Measurements from ENCODE around the gene NCKAP5. TPM values are rescaled to one million over a fixed set of nuclear protein-coding genes. Genes with fewer than 3 reads are reported as not detected.

Gene NCKAP5
- total and polyA plus RNA-seq, 2 donors, result 1.9 to 2.0 TPM

- Histone ChIP-seq H3K9me3 (ENCODE audit: control insufficient read depth in 2 of 2, insufficient read depth in 1 of 2, low read length in 1 of 2) (no peaks in the 10 kb centered on the region), H3K36me3 (ENCODE audit: control insufficient read depth in 2 of 2, insufficient read depth in 2 of 2, low read length in 1 of 2) (no peaks in the 10 kb centered on the region), H3K27ac (ENCODE audit: low read depth in 1 of 2, low read length in 1 of 2) (no peak overlapping the region), H3K4me1 (ENCODE audit: control insufficient read depth in 2 of 2, insufficient read depth in 2 of 2, low read length in 2 of 2) (no peaks in the 10 kb centered on the region), H3K4me3 (ENCODE audit: low read length in 2 of 2) (no peak overlapping the region), H3K27me3 (ENCODE audit: control insufficient read depth in 2 of 2, insufficient read depth in 1 of 2, low read length in 1 of 2) (no peaks in the 10 kb centered on the region)
- no peak for DNase-seq (ENCODE audit: low read depth in 6 of 9, low spot score in 9 of 9)
- 83% methylated on average over 3 of the region's 3 CpGs for WGBS
Measured at GRCh38 chr2:133053541-133053940, 514.7 kb downstream of the NCKAP5 start.

- H3K27ac ChIP-seq (ENCODE audit: low read depth in 1 of 2, low read length in 1 of 2), result no peak overlapping the region
- no peak for DNase-seq (ENCODE audit: low read depth in 6 of 9, low spot score in 9 of 9)
- no peaks in the 10 kb centered on the region for H3K4me1 ChIP-seq (ENCODE audit: control insufficient read depth in 2 of 2, insufficient read depth in 2 of 2, low read length in 2 of 2)
- H3K4me3 ChIP-seq (ENCODE audit: low read length in 2 of 2), result no peak overlapping the region
- H3K9me3 ChIP-seq (ENCODE audit: control insufficient read depth in 2 of 2, insufficient read depth in 1 of 2, low read length in 1 of 2), result no peaks in the 10 kb centered on the region
- H3K27me3 ChIP-seq (ENCODE audit: control insufficient read depth in 2 of 2, insufficient read depth in 1 of 2, low read length in 1 of 2), result no peaks in the 10 kb centered on the region
- 93% methylated on average over 5 of the region's 5 CpGs for WGBS
- no peaks in the 10 kb centered on the region for H3K36me3 ChIP-seq (ENCODE audit: control insufficient read depth in 2 of 2, insufficient read depth in 2 of 2, low read length in 1 of 2)
Measured at GRCh38 chr2:133045787-133046186, 522.5 kb downstream of the NCKAP5 start.

GRCh38 chr2:133044556-133044955 lies 523.7 kb downstream of the NCKAP5 start:
- Histone ChIP-seq H3K4me3 (ENCODE audit: low read length in 2 of 2) (no peak overlapping the region), H3K27ac (ENCODE audit: low read depth in 1 of 2, low read length in 1 of 2) (no peak overlapping the region), H3K36me3 (ENCODE audit: control insufficient read depth in 2 of 2, insufficient read depth in 2 of 2, low read length in 1 of 2) (no peaks in the 10 kb centered on the region), H3K27me3 (ENCODE audit: control insufficient read depth in 2 of 2, insufficient read depth in 1 of 2, low read length in 1 of 2) (no peaks in the 10 kb centered on the region), H3K4me1 (ENCODE audit: control insufficient read depth in 2 of 2, insufficient read depth in 2 of 2, low read length in 2 of 2) (no peaks in the 10 kb centered on the region), H3K9me3 (ENCODE audit: control insufficient read depth in 2 of 2, insufficient read depth in 1 of 2, low read length in 1 of 2) (no peaks in the 10 kb centered on the region)
- 88% methylated on average over 4 of the region's 4 CpGs for WGBS
- no peak for DNase-seq (ENCODE audit: low read depth in 6 of 9, low spot score in 9 of 9)

GRCh38 chr2:133040170-133040569 lies 528.1 kb downstream of the NCKAP5 start:
- Histone ChIP-seq H3K27ac (ENCODE audit: low read depth in 1 of 2, low read length in 1 of 2) (no peak overlapping the region), H3K4me1 (ENCODE audit: control insufficient read depth in 2 of 2, insufficient read depth in 2 of 2, low read length in 2 of 2) (no peaks in the 10 kb centered on the region), H3K27me3 (ENCODE audit: control insufficient read depth in 2 of 2, insufficient read depth in 1 of 2, low read length in 1 of 2) (no peaks in the 10 kb centered on the region), H3K36me3 (ENCODE audit: control insufficient read depth in 2 of 2, insufficient read depth in 2 of 2, low read length in 1 of 2) (no peaks in the 10 kb centered on the region), H3K4me3 (ENCODE audit: low read length in 2 of 2) (no peak overlapping the region), H3K9me3 (ENCODE audit: control insufficient read depth in 2 of 2, insufficient read depth in 1 of 2, low read length in 1 of 2) (no peaks in the 10 kb centered on the region)
- DNase-seq (ENCODE audit: low read depth in 6 of 9, low spot score in 9 of 9), result no peak
- 93% methylated on average over 4 of the region's 4 CpGs for WGBS

GRCh38 chr2:133039531-133039930 lies 528.7 kb downstream of the NCKAP5 start:
- Histone ChIP-seq H3K4me1 (ENCODE audit: control insufficient read depth in 2 of 2, insufficient read depth in 2 of 2, low read length in 2 of 2) (no peaks in the 10 kb centered on the region), H3K4me3 (ENCODE audit: low read length in 2 of 2) (no peak overlapping the region), H3K36me3 (ENCODE audit: control insufficient read depth in 2 of 2, insufficient read depth in 2 of 2, low read length in 1 of 2) (no peaks in the 10 kb centered on the region), H3K27me3 (ENCODE audit: control insufficient read depth in 2 of 2, insufficient read depth in 1 of 2, low read length in 1 of 2) (no peaks in the 10 kb centered on the region), H3K9me3 (ENCODE audit: control insufficient read depth in 2 of 2, insufficient read depth in 1 of 2, low read length in 1 of 2) (no peaks in the 10 kb centered on the region), H3K27ac (ENCODE audit: low read depth in 1 of 2, low read length in 1 of 2) (no peak overlapping the region)
- 93% methylated on average over 1 of the region's 1 CpG for WGBS
- no peak for DNase-seq (ENCODE audit: low read depth in 6 of 9, low spot score in 9 of 9)

- H3K36me3 ChIP-seq (ENCODE audit: control insufficient read depth in 2 of 2, insufficient read depth in 2 of 2, low read length in 1 of 2), result no peaks in the 10 kb centered on the region
- no peaks in the 10 kb centered on the region for H3K4me1 ChIP-seq (ENCODE audit: control insufficient read depth in 2 of 2, insufficient read depth in 2 of 2, low read length in 2 of 2)
- no peak overlapping the region for H3K4me3 ChIP-seq (ENCODE audit: low read length in 2 of 2)
- 49% methylated on average over 6 of the region's 6 CpGs for WGBS
- no peaks in the 10 kb centered on the region for H3K27me3 ChIP-seq (ENCODE audit: control insufficient read depth in 2 of 2, insufficient read depth in 1 of 2, low read length in 1 of 2)
- H3K9me3 ChIP-seq (ENCODE audit: control insufficient read depth in 2 of 2, insufficient read depth in 1 of 2, low read length in 1 of 2), result peaks cover 0 to 10% of the 10 kb centered on the region in 2 donors
- no peak overlapping the region for H3K27ac ChIP-seq (ENCODE audit: low read depth in 1 of 2, low read length in 1 of 2)
- DNase-seq (ENCODE audit: low read depth in 6 of 9, low spot score in 9 of 9), result no peak
Measured at GRCh38 chr2:133026536-133027177, 541.6 kb downstream of the NCKAP5 start.

GRCh38 chr2:133025004-133025403 lies 543.3 kb downstream of the NCKAP5 start:
- H3K9me3 ChIP-seq (ENCODE audit: control insufficient read depth in 2 of 2, insufficient read depth in 1 of 2, low read length in 1 of 2), result no peaks in the 10 kb centered on the region
- no peak overlapping the region for H3K4me3 ChIP-seq (ENCODE audit: low read length in 2 of 2)
- H3K27ac ChIP-seq (ENCODE audit: low read depth in 1 of 2, low read length in 1 of 2), result no peak overlapping the region
- no peaks in the 10 kb centered on the region for H3K4me1 ChIP-seq (ENCODE audit: control insufficient read depth in 2 of 2, insufficient read depth in 2 of 2, low read length in 2 of 2)
- 62% methylated on average over 3 of the region's 3 CpGs for WGBS
- no peaks in the 10 kb centered on the region for H3K36me3 ChIP-seq (ENCODE audit: control insufficient read depth in 2 of 2, insufficient read depth in 2 of 2, low read length in 1 of 2)
- DNase-seq (ENCODE audit: low read depth in 6 of 9, low spot score in 9 of 9), result no peak
- no peaks in the 10 kb centered on the region for H3K27me3 ChIP-seq (ENCODE audit: control insufficient read depth in 2 of 2, insufficient read depth in 1 of 2, low read length in 1 of 2)

- no peaks in the 10 kb centered on the region for H3K36me3 ChIP-seq (ENCODE audit: control insufficient read depth in 2 of 2, insufficient read depth in 2 of 2, low read length in 1 of 2)
- 83% methylated on average over 6 of the region's 6 CpGs for WGBS
- no peaks in the 10 kb centered on the region for H3K4me1 ChIP-seq (ENCODE audit: control insufficient read depth in 2 of 2, insufficient read depth in 2 of 2, low read length in 2 of 2)
- no peak for DNase-seq (ENCODE audit: low read depth in 6 of 9, low spot score in 9 of 9)
- H3K4me3 ChIP-seq (ENCODE audit: low read length in 2 of 2), result no peak overlapping the region
- no peaks in the 10 kb centered on the region for H3K27me3 ChIP-seq (ENCODE audit: control insufficient read depth in 2 of 2, insufficient read depth in 1 of 2, low read length in 1 of 2)
- H3K27ac ChIP-seq (ENCODE audit: low read depth in 1 of 2, low read length in 1 of 2), result no peak overlapping the region
- H3K9me3 ChIP-seq (ENCODE audit: control insufficient read depth in 2 of 2, insufficient read depth in 1 of 2, low read length in 1 of 2), result peaks cover 0 to 4% of the 10 kb centered on the region in 2 donors
Measured at GRCh38 chr2:133012847-133013734, 555.2 kb downstream of the NCKAP5 start.

GRCh38 chr2:133004623-133005022 lies 563.6 kb downstream of the NCKAP5 start:
- Histone ChIP-seq H3K27me3 (ENCODE audit: control insufficient read depth in 2 of 2, insufficient read depth in 1 of 2, low read length in 1 of 2) (no peaks in the 10 kb centered on the region), H3K4me1 (ENCODE audit: control insufficient read depth in 2 of 2, insufficient read depth in 2 of 2, low read length in 2 of 2) (no peaks in the 10 kb centered on the region), H3K9me3 (ENCODE audit: control insufficient read depth in 2 of 2, insufficient read depth in 1 of 2, low read length in 1 of 2) (peaks cover 0 to 5% of the 10 kb centered on the region in 2 donors), H3K4me3 (ENCODE audit: low read length in 2 of 2) (no peak overlapping the region), H3K27ac (ENCODE audit: low read depth in 1 of 2, low read length in 1 of 2) (no peak overlapping the region), H3K36me3 (ENCODE audit: control insufficient read depth in 2 of 2, insufficient read depth in 2 of 2, low read length in 1 of 2) (no peaks in the 10 kb centered on the region)
- WGBS, result 97% methylated on average over 5 of the region's 5 CpGs
- no peak for DNase-seq (ENCODE audit: low read depth in 6 of 9, low spot score in 9 of 9)

All from thymus (tissue), 11 donors.